Glutamatergic neuron (in vitro differentiated cells): ENCODE results near the gene FBLN5. TPM values are rescaled to one million over a fixed set of nuclear protein-coding genes. Genes with fewer than 3 reads are reported as not detected.

Experiments used
- DNase-seq: peaks from one replicate; pipeline ENCODE4 v3.0.0; 2022
- H3K27ac Mint-ChIP-seq: one replicate; pipeline ENCODE4 v1.8.0; 2020; ENCODE audit warnings: mild to moderate bottlenecking, mixed read lengths, inconsistent platforms; ENCODE audit not compliant: unreplicated experiment
- H3K27me3 Mint-ChIP-seq: one replicate; pipeline ENCODE4 v1.8.0; 2020; ENCODE audit warnings: mild to moderate bottlenecking, moderate library complexity, mixed read lengths, inconsistent platforms; ENCODE audit not compliant: unreplicated experiment
- H3K36me3 Mint-ChIP-seq: one replicate; pipeline ENCODE4 v1.8.0; 2020; ENCODE audit warnings: mild to moderate bottlenecking, mixed read lengths, inconsistent platforms; ENCODE audit not compliant: unreplicated experiment
- H3K4me1 Mint-ChIP-seq: one replicate; pipeline ENCODE4 v1.8.0; 2020; ENCODE audit warnings: mild to moderate bottlenecking, low read depth, mixed read lengths, inconsistent platforms; ENCODE audit not compliant: unreplicated experiment
- H3K4me3 Mint-ChIP-seq: one replicate; pipeline ENCODE4 v1.8.0; 2020; ENCODE audit warnings: mild to moderate bottlenecking, mixed read lengths, inconsistent platforms; ENCODE audit not compliant: unreplicated experiment
- H3K9me3 Mint-ChIP-seq: one replicate; pipeline ENCODE4 v1.8.0; 2020; ENCODE audit warnings: mild to moderate bottlenecking, moderate library complexity, mixed read lengths, inconsistent platforms; ENCODE audit not compliant: unreplicated experiment
- total RNA-seq: library from RNA; stranded (reverse); fragmentation: NEBNext Ultra II Directional; extraction: Animal tissue kit (Norgen Biotek cat#: 25700); gene quantifications from one replicate; pipeline ENCODE4 v1.2.1, GENCODE V29; 2021; ENCODE audit not compliant: unreplicated experiment
- TF ChIP-seq, protein P1 (sequence below): fragments of 200-600 bp; sonication (generic); IDR thresholded peaks from one replicate; pipeline ENCODE4 v1.5.0; 2021; ENCODE audit not compliant: partially characterized antibody, unreplicated experiment

Gene FBLN5
- total RNA-seq, 1 donor from 2014 or later: not detected

DNA sequence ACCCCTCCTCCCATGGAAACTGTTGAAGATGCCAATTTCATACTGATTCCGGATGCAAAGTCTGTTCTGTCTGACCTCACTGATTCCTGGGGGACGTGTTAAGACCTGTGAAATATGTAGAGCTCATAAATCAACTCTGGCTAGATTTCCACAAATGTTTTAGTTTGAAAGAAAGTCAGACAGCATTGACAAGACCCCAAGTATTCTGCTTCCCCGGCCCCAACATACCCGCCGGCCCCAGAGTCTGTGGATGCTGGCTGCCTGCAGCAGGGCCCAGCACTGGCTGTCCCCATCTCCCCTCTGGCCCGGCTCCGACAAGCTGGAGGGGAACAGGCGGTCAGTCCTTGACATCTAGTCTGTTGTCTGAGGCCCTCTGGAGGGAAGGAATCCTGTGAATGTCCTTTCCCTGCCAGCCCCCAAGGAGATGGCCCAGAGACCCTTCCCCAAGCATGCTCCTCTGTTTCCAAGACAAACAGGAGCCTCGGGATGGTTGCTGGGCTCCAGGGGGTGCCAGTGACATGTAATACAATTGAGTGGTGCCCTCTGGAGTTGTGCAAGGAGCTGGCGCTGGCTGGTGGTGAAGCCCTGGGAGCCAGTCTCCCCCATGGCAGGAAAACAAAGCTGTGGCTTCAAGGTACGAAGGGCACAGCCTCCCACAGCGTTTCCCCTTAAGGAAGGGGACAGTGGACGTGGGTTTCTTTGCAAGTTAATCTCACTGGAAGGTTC lies 22.3 kb downstream of the FBLN5 start:
- Mint-ChIP-seq H3K36me3 (no peaks in the 10 kb centered on the region), H3K9me3 (no peaks in the 10 kb centered on the region), H3K27me3 (peaks cover 2% of the 10 kb centered on the region), H3K27ac (no peak overlapping the region), H3K4me3 (no peak overlapping the region), H3K4me1 (peaks cover 1% of the 10 kb centered on the region)
- TF ChIP-seq, protein P1, sequence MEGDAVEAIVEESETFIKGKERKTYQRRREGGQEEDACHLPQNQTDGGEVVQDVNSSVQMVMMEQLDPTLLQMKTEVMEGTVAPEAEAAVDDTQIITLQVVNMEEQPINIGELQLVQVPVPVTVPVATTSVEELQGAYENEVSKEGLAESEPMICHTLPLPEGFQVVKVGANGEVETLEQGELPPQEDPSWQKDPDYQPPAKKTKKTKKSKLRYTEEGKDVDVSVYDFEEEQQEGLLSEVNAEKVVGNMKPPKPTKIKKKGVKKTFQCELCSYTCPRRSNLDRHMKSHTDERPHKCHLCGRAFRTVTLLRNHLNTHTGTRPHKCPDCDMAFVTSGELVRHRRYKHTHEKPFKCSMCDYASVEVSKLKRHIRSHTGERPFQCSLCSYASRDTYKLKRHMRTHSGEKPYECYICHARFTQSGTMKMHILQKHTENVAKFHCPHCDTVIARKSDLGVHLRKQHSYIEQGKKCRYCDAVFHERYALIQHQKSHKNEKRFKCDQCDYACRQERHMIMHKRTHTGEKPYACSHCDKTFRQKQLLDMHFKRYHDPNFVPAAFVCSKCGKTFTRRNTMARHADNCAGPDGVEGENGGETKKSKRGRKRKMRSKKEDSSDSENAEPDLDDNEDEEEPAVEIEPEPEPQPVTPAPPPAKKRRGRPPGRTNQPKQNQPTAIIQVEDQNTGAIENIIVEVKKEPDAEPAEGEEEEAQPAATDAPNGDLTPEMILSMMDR: no peak
- DNase-seq: no peak

DNA sequence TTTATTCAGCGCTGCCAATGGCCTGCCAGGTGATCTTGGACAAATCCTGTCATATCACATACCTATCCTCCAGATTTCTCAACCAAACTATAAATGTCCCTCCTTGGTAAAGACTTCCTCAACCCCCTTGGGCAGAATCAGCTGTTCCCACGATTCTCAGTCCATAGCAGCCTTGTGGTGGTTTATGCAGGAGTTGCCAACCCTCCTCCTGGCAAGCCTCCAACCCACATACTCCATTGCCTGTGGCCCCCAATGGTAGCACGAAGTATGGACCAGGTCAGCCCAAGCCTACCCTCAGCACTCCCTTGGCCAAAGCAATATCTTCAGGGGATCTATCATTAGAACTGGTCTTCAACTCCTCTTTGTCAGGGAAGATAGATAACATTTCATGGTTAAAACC lies 27.0 kb downstream of the FBLN5 start:
- Mint-ChIP-seq H3K9me3 (no peaks in the 10 kb centered on the region), H3K27ac (no peak overlapping the region), H3K4me3 (no peak overlapping the region), H3K4me1 (peaks cover 1% of the 10 kb centered on the region), H3K36me3 (no peaks in the 10 kb centered on the region), H3K27me3 (peaks cover 3% of the 10 kb centered on the region)
- no peak for DNase-seq
- TF ChIP-seq, protein P1: no peak

DNA sequence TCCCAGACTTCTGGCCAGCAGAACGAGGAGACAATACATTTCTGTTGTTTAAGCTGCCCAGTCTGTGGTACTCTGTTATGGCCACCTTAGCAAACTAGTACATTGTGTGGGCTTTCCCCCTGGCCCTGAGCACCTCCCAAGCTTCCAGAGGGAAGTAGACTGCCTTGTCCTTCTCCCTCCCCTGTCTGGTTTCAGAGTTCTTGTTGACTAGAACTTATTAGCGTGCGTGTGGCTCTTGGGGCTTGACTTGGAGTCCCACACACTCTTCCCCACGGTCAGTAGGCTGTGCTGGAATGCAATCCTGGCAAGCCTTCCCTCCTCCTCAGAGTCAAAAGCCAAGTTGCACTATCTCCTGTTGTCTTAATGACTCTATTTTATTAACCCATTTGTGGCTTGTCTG lies 27.7 kb downstream of the FBLN5 start:
- no peak overlapping the region for H3K4me3 Mint-ChIP-seq
- no peak overlapping the region for H3K27ac Mint-ChIP-seq
- TF ChIP-seq, protein P1: no peak
- peaks cover 3% of the 10 kb centered on the region for H3K27me3 Mint-ChIP-seq
- H3K4me1 Mint-ChIP-seq: peaks cover under 1% of the 10 kb centered on the region
- DNase-seq: no peak
- H3K9me3 Mint-ChIP-seq: no peaks in the 10 kb centered on the region
- no peaks in the 10 kb centered on the region for H3K36me3 Mint-ChIP-seq

DNA sequence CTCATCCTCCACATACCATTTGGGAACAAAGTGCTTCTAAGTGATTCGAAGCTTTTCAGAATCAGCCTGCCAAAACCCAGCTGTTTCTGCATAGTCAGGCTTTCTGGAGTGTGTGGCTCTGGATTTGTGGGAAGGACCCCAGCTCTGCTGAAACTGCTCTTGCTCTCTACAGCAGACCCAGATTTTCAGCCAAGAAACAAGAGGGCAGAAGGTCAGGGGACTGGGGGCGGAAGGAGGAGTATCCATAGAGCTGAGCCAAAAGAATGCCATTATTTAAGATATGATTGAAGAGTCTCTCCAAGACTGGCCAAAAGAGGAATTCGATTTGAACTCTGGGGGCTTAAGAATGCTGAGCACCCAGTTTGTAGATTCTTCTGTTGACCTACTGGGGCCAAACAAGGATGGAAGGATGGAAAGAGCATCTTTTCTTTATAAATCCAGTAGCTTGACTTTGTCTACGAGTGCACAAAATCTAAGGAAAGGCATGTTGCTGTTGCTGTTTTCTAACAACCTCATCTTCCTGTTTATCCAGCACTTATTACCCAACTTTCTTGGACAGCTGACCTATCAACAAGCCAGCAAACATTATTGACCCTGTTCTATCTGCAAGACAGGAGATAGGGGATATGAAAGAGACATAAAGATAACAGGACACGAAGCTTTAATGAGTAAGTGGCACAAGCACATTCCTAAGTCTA lies 29.2 kb downstream of the FBLN5 start:
- DNase-seq: no peak
- TF ChIP-seq, protein P1: no peak
- no peaks in the 10 kb centered on the region for H3K36me3 Mint-ChIP-seq
- peaks cover 3% of the 10 kb centered on the region for H3K27me3 Mint-ChIP-seq
- H3K9me3 Mint-ChIP-seq: no peaks in the 10 kb centered on the region
- H3K4me1 Mint-ChIP-seq: no peaks in the 10 kb centered on the region
- H3K4me3 Mint-ChIP-seq: no peak overlapping the region
- no peak overlapping the region for H3K27ac Mint-ChIP-seq

DNA sequence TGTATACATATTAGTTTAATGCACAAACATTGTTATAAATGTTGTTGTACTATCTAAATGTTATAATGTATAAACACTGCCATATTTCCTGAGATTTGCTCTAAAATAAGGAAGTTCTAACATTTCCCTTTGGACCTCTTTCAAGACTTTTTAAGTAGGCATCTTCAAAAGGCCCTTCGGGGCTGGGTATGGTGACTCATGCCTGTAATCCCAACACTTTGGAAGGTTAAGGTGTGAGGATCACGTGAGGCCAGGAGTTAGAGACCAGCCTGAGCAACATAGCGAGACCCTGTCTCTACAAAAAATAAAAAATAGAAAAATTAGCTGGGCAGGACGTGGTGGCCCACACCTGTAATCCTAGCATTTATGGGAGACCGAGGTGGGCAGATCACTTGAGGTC lies 35.5 kb downstream of the FBLN5 start:
- Mint-ChIP-seq H3K9me3 (peaks cover 2% of the 10 kb centered on the region), H3K36me3 (no peaks in the 10 kb centered on the region), H3K4me3 (no peak overlapping the region), H3K27ac (no peak overlapping the region), H3K27me3 (no peaks in the 10 kb centered on the region), H3K4me1 (no peaks in the 10 kb centered on the region)
- no peak for DNase-seq
- TF ChIP-seq, protein P1: no peak
